HG02642 (cell line): ENCODE measurements around the gene HOXD11.

Experiments
- ATAC-seq: cut with Tn5 transposase; IDR thresholded peaks from one replicate; pipeline ENCODE4 v1.9.1; 2021; ENCODE audit warnings: mild to moderate bottlenecking; ENCODE audit not compliant: unreplicated experiment, poor library complexity

Gene HOXD11

DNA sequence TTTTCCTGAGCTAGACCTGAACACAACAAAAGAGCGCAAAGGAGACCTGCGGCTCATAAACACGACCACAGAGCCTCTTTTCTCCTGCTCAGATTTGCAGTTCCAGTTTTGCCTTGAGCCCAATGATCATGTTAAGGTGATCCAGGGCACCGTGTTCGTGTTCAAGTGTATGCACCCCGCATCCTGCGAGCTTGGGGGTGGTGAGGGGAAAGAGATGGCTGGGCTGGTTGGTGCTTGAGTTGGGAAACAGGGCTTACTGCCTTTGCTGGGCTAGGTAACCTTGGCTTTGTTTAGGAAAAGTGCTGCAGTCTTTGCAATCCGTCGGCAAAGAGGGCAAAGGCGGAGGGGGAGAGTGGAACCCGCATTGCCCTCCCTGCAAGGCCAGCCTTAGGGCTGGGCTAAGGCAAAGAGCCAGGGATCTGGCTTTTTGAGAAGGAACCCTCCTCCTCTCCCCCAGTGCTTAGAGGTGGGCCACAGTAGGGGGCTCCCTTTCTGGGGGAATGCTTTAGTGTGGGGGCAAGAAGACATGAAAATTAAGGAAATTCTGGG is 10.8 kb downstream of the HOXD11 start:
- ATAC-seq, result no peak

DNA sequence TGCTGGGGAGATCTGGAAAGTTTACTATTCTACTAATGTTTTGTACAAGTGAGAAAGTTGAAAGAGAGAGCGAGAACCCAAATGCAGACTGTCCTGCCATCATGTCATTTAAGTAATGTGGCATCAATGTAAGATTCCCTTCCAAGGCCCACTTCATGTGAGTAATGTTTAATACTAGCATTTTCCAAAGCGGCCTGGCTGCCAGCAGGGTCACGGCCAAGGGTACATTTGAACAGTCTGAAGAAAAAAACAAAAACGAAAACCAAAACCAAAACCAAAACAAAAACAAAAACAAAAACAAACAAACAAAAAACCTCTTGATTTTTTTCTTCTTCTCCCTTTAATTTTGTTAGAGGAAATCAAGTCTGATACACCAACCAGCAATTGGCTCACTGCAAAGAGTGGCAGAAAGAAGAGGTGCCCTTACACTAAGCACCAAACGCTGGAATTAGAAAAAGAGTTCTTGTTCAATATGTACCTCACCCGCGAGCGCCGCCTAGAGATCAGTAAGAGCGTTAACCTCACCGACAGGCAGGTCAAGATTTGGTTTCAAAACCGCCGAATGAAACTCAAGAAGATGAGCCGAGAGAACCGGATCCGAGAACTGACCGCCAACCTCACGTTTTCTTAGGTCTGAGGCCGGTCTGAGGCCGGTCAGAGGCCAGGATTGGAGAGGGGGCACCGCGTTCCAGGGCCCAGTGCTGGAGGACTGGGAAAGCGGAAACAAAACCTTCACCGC is 11.7 kb downstream of the HOXD11 start:
- no peak for ATAC-seq

DNA sequence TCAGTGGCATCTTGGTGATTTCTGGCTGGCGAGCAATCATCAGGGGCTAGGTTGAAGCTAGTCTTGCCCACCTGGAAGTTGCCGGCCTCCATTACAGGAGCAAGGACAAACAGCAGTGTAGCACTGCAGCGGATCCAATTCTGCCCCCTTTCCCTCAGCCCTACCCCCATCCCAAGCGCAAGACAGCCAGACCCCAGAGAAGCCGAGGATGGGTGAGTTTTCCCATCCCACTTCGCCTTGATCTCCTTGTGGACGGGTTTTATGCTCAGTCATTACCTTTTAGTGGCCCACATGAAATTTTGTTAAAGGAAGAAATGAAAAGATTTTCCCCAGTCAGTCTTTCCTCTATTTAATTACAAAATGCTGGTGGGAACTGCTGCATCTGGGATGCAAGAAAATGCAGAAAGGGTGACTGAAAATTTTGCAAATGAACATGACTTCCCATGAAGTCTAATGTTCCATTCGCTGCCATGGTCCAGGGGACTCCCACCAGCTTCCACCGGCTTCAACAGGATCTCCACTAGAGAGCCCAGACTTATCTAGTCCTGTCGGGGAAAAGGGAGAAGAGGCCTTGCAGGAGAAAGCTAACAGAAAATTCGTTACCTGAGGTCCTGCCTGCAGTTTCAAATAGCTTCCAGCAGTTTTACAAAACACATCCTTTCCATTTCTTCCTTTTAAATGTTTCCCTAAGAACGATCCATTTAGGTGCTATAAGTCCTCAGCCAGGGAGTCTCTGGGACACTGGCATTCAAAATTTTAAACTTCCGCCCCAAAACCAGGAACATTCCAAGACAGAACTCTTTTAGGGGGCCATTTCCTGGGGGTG is 13.5 kb downstream of the HOXD11 start:
- ATAC-seq, result no peak

DNA sequence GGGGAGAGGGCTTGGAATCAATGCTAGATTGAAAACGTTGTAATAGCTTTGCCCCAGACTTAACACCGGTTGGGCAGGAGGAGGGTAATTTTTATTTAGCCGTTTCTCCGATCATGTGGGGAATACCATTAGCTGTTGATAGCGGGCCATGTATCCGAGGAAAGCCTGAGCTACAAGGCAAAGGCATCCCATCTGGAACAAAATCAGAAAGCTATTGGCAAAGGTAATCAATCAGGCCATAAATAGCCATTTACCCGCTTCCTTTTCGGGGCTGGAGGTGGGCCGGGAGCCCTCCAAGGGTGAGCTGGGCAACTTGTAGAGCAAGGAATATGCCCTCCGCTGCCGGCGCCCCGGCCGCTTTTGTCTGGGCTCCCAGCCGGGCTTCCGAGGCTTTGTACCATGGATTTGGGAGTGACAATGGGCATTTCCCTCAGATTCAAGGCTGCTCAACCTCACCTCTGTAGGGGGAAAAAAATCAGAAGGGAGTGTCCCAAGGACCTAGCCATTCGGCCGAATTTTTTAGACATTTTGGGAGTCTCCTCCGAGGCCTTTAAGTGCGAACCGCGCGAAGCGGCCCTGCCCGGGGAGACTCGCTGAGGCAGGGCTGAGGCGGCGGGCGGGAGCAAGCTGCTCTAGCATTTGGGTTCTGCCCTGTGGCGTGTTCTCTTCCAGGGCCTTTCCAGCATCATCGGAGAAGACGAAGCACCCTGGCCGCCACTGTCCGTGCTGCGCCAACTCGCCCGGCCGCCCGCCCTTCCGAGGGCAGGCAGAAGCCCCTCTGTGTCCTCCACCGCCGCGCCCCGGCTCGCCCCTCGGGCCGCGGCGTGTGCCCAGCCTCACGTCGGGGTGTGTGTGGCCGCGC is 14.3 kb downstream of the HOXD11 start:
- ATAC-seq, result no peak

DNA sequence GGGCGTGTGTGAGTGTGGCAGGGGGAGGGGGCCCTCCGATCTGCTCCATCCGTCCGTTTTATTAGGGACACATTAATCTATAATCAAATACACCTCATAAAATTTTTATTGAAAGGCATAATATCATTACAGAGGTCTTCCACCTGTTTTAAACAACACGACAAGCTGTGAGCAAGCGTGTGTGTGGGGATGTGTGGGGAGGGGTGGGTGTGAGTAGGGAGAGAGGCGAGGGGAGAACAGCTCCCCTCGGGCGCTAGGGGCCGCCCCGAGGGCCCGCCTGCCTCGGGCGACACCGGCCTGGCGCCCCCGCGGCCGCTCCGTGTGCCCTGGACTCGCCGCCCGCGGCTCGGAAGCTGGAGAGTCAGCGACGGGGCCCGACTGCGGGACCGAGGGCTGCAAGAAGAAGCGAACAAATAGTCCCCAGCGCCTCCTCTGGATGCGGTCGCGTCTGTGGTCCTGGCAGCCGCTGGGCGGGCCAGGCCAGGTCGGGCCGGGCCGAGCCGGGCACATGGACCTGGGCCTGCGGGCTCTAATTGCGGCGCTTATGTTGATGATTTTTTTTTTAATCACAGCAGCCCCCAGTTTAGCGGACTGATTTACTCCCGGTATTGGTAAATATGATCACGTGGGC is 15.1 kb downstream of the HOXD11 start:
- ATAC-seq, result no peak

DNA sequence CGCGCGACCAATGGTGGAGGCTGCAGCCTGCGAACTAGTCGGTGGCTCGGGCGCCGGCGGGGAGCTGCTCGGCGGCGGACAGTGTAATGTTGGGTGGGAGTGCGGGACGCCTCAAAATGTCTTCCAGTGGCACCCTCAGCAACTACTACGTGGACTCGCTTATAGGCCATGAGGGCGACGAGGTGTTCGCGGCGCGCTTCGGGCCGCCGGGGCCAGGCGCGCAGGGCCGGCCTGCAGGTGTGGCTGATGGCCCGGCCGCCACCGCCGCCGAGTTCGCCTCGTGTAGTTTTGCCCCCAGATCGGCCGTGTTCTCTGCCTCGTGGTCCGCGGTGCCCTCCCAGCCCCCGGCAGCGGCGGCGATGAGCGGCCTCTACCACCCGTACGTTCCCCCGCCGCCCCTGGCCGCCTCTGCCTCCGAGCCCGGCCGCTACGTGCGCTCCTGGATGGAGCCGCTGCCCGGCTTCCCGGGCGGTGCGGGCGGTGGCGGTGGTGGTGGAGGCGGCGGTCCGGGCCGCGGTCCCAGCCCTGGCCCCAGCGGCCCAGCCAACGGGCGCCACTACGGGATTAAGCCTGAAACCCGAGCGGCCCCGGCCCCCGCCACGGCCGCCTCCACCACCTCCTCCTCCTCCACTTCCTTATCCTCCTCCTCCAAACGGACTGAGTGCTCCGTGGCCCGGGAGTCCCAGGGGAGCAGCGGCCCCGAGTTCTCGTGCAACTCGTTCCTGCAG is 15.8 kb downstream of the HOXD11 start, which contains the start of gene HOXD9:
Gene HOXD9, plus strand, starts transcription at position 37 of the 728 bp plus-strand sequence. Its CDS starts 50 bp downstream, at position 87.
- no peak for ATAC-seq

DNA sequence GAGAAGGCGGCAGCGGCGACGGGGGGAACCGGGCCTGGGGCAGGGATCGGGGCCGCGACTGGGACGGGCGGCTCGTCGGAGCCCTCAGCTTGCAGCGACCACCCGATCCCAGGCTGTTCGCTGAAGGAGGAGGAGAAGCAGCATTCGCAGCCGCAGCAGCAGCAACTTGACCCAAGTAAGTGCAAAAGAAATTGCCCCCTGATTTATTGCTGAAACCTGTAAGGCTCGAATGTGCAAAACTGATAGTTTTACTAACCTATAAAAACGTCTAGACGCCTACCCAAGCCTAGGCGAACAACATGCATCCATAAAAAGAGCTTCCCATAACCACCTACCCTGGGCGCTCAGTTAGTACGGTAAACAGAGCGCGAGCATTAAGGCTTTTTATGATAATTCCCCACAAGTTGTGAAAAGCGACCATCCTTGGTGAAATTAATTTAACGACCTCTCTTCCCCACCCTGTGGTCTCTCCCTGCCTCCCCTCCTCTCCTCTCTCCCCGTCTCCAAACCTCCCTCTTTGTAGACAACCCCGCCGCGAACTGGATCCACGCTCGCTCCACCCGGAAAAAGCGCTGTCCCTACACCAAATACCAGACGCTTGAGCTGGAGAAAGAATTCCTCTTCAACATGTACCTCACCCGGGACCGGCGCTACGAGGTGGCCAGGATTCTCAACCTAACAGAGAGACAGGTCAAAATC is 16.5 kb downstream of the HOXD11 start:
- ATAC-seq, result no peak

DNA sequence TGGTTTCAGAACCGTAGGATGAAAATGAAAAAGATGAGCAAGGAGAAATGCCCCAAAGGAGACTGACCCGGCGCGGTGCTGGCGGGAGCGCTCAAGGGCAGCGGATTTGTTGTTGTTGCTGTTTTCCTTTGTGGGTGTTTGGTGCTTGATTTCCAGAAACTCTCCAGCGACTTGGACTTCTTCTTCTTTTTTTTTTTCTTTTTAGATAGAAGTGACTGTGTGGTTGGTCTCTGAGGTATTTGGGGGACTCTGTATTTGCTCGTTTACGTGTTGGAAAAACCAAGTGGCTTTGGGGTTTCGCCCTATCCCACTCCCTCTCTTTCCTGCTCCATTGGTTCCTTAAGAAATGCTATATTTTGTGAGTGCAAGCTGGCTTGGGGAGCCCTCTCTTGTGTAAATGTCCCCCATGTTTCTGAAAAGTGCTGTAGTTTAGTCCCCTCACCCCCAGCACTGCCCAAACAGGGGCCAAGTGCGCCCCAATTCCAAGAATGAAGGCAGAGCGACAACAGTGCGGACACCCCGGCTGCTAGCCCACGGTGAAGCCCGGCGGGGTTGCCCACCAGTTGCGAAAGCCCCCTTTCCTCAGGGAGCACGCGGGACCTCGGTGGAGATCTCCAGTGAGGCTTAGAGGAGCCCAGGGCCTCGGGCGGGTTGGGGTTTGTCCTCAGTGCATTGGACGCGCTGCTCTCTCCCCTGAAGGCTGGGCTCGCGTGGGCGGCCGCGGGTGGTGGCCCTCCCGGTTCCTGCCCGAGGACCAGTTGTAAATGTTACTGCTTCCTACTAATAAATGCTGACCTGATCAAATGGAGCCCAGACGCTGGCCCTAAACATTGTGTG is 17.2 kb downstream of the HOXD11 start:
- no peak for ATAC-seq

GRCh38 chr2:176124947-176125771 is 18.1 kb downstream of the HOXD11 start:
- ATAC-seq, result no peak

- ATAC-seq, result no peak
Observed at GRCh38 chr2:176125772-176126054, 18.6 kb downstream of the HOXD11 start.

DNA sequence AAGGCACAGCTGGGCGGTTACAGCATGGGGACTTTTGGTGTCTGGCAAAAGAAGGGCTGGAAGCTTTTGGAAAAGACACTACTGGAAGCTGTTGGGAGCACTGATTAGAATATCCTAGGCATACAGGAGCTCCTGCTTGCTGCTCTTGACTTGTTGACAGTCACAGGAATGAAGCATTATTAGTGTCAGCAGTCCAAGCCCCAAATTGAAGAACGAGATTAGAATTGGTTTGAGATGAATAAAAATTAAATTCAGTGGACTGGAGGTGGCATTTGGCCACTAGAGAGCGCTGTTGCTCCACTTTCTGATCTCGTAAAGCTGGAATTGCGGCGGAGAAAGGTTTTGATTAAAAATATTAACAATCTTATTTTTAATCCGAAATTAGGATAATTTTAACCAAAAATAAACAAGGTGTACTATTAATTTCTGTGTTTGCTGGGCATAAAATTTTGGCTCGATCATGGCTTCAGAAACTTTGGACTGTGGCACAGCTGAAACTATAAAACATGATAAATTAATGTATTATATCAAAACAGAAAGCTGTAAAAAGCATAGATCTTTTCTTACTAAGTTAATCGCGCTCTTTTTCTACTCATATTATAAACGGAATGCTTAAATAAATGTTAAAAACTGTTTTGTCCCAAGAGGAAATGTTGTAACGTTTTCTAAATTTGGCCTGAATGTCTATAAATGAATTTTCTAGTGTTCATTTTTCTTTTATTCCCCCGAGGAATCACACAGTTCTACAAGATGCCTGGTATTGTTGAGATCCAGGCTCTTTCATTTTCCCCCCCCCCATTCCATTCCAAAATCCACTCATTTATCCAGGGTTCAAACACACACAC is 20.1 kb downstream of the HOXD11 start:
- no peak for ATAC-seq

GRCh38 chr2:176127774-176128072 is 20.6 kb downstream of the HOXD11 start:
- no peak for ATAC-seq

DNA sequence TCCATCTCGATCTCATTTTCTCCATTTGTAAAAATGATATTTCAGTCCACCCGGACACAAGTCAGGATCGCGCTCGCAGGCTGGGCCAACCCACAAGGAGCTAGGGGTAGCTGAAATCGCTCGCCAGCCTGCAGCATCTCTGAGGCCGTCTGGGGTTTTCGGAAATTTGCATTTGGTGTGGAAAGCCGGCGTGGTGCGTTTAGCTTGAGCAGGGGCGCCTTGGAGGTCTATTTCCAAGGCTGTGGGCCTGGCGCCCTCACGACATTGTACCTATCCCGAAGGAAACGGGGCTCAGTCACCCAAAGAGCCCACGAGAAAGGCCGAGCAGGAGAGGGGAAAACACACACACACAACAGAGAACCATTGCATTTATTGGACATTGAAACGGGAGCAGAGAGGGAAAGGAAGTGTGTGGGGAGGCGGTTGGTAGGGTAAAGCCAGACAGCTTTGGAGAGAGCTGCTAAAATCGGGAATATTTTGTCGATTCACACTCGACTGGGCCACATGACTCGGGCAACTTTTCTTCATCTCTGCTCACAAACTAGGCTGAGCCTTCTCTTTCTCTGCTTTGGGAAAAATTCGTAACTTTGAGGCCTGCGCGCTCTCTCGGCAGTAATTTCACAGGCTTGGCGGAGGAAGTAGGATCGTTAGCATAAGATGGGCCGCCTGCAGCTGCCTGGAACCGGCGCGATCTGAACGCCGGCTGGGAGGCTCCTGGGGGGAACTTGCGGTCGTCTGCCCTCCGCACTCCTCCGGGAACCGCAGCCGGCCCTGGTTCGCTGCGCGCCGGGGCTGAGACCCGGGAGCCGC is 21.3 kb downstream of the HOXD11 start:
- ATAC-seq, result no peak

GRCh38 chr2:176128982-176129796 is 22.1 kb downstream of the HOXD11 start, which contains the start of gene HOXD8:
TSS of gene HOXD8 (plus strand) at chr2:176129705. CDS start at chr2:176130367, 662 bp downstream.
- no peak for ATAC-seq

DNA sequence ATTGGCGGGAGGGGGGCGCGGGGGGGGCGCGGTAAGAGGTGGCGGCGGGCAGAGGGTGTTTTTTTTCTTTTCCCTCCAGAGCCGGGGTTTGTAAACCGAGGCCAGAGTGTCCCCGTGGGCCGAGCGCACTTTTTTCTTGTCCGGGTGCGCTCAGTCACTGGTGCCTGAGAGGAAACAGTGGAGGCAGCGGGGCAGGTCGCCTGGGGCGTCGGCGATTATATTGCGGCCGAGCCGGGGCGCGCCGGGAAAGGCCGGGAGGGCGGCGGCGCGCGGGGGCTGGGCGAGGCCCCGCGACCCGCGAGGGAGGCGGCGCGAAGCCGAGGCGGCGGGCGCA is 22.7 kb downstream of the HOXD11 start:
- ATAC-seq, result no peak
